Stimulated activated CD8-positive, alpha-beta memory T cell treated with anti-CD3 and anti-CD28 coated beads, Interleukin-7, amount 100 ng/mL, for 48 hours (primary cell): ENCODE measurements around the gene NXPH1.

ENCODE experiments used
- DNase-seq, 2 donors: peaks; one replicate each; pipeline ENCODE4 v3.0.0-alpha.2; 2020; ENCODE audit warnings: low read depth in 1 of 2; ENCODE audit errors: extremely low read depth in 1 of 2

Gene NXPH1

GRCh38 chr7:8590225-8590624, 156.8 kb downstream of the NXPH1 start:
- DNase-seq = no peak

GRCh38 chr7:8590791-8591190, 157.4 kb downstream of the NXPH1 start:
- no peak for DNase-seq

GRCh38 chr7:8591289-8591688, 157.9 kb downstream of the NXPH1 start:
- DNase-seq = no peak

GRCh38 chr7:8592167-8592566, 158.8 kb downstream of the NXPH1 start:
- no peak for DNase-seq

- no peak for DNase-seq
These were observed 160.7 kb downstream of the NXPH1 start for GRCh38 chr7:8594115-8594514.

GRCh38 chr7:8597565-8597964, 164.2 kb downstream of the NXPH1 start:
- DNase-seq = no peak

- DNase-seq = no peak
These were observed 167.7 kb downstream of the NXPH1 start for GRCh38 chr7:8601121-8601520.

- no peak for DNase-seq
These were observed 171.8 kb downstream of the NXPH1 start for GRCh38 chr7:8605221-8605620.

- no peak for DNase-seq
These were observed 179.2 kb downstream of the NXPH1 start for GRCh38 chr7:8612584-8612983.

GRCh38 chr7:8613191-8613590, 179.8 kb downstream of the NXPH1 start:
- no peak for DNase-seq

- DNase-seq = no peak
These were observed 181.6 kb downstream of the NXPH1 start for GRCh38 chr7:8615019-8615418.

- DNase-seq = no peak
These were observed 185.1 kb downstream of the NXPH1 start for GRCh38 chr7:8618441-8619070.

GRCh38 chr7:8620169-8620568, 186.8 kb downstream of the NXPH1 start:
- no peak for DNase-seq

- no peak for DNase-seq
These were observed 192.2 kb downstream of the NXPH1 start for GRCh38 chr7:8625612-8626011.

GRCh38 chr7:8627325-8627724, 193.9 kb downstream of the NXPH1 start:
- DNase-seq = no peak

GRCh38 chr7:8628656-8629055, 195.2 kb downstream of the NXPH1 start:
- DNase-seq = no peak

- DNase-seq = no peak
These were observed 196.1 kb downstream of the NXPH1 start for GRCh38 chr7:8629504-8629903.

- no peak for DNase-seq
These were observed 203.9 kb downstream of the NXPH1 start for GRCh38 chr7:8637322-8637721.

- no peak for DNase-seq
These were observed 204.7 kb downstream of the NXPH1 start for GRCh38 chr7:8638076-8638475.

GRCh38 chr7:8639668-8640067, 206.3 kb downstream of the NXPH1 start:
- DNase-seq = no peak

- DNase-seq = no peak
These were observed 207.3 kb downstream of the NXPH1 start for GRCh38 chr7:8640671-8641070.

- no peak for DNase-seq
These were observed 235.5 kb downstream of the NXPH1 start for GRCh38 chr7:8668627-8669500.
